Fibroblast of villous mesenchyme (primary cell): Measurements from ENCODE around the gene PARP8. TPM values are rescaled to one million over a fixed set of nuclear protein-coding genes. Genes with fewer than 3 reads are reported as not detected.

Source experiments
- DNase-seq: peaks from one replicate; pipeline ENCODE4 v3.0.0-alpha.2; 2010; ENCODE audit warnings: low read depth
- H3K4me3 ChIP-seq: 2 replicates; pipeline ENCODE4 v1.5.1; 2011; ENCODE audit warnings: low read depth, mild to moderate bottlenecking, low read length
- total RNA-seq: library from RNA; depleted of rRNA; stranded (reverse); fragments of >200 nt; gene quantifications from 2 replicates; pipeline ENCODE4 v1.2.3, GENCODE V29; 2012
- TF ChIP-seq, protein P1 (sequence below): IDR thresholded peaks from 2 replicates; pipeline ENCODE4 v1.5.1; 2012; ENCODE audit warnings: low read depth, mild to moderate bottlenecking, low read length; ENCODE audit not compliant: insufficient read depth

The PARP8 gene
- total RNA-seq, 1 donor = 12.5 TPM

DNA sequence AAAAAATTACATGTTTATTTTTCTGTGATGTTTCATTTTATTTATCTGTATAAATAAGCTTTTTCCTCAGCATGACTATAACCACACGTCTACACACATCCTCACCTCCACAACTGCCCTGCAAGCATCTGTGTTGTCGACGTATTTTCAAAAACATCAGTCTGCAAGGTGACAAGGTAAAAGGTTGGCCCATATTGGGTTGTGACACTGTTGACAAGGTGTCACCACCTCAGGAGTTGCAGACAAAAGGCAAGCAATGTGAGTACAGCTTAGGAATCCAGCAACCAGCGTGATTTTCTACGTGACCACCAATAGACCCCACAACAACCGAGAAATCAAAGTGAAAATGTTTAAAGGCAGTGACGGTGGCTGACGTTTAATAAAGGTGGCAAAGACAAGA lies 187.6 kb downstream of the PARP8 start:
- no peak overlapping the region for H3K4me3 ChIP-seq
- TF ChIP-seq, protein P1, sequence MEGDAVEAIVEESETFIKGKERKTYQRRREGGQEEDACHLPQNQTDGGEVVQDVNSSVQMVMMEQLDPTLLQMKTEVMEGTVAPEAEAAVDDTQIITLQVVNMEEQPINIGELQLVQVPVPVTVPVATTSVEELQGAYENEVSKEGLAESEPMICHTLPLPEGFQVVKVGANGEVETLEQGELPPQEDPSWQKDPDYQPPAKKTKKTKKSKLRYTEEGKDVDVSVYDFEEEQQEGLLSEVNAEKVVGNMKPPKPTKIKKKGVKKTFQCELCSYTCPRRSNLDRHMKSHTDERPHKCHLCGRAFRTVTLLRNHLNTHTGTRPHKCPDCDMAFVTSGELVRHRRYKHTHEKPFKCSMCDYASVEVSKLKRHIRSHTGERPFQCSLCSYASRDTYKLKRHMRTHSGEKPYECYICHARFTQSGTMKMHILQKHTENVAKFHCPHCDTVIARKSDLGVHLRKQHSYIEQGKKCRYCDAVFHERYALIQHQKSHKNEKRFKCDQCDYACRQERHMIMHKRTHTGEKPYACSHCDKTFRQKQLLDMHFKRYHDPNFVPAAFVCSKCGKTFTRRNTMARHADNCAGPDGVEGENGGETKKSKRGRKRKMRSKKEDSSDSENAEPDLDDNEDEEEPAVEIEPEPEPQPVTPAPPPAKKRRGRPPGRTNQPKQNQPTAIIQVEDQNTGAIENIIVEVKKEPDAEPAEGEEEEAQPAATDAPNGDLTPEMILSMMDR = no peak

GRCh38 chr5:50855001-50855400 lies 188.6 kb downstream of the PARP8 start:
- DNase-seq = no peak
- no peak overlapping the region for H3K4me3 ChIP-seq
- TF ChIP-seq, protein P1 = no peak

More for the DNA sequence above, 187.6 kb downstream of the PARP8 start:
- no peak for DNase-seq

DNA sequence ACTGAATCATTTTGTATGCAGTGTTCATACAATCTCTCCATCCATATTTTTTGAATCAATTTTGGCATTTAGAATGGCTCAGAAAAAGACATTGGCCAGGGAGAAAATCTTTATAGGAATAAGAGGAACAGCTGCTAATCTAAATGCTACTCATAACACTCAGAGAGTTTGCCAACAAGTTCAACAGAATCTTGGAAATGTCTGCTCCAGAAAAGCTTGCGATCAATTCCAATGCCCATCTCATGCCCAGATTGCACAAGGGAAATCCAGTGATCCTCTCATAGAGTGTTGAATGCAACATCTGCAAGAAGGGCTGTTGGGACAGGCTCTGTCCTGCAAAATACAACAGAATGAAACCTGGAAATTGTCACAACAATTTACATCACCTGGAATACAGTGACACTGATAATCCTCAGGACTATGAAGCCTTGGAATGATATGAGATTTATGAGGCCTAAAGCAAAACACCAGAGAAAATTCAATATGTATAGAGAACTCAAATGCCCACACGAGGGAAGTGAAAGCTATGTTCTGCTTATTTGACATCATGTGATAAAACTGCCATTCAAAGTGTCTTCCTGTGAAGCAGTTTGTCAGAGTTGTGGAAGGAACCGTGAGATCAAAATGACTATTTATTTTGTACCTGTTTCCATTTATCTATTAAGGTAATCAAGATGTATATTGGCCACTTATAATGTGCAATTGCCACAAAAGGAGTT lies 190.1 kb downstream of the PARP8 start:
- DNase-seq = no peak
- TF ChIP-seq, protein P1 = no peak
- H3K4me3 ChIP-seq = no peak overlapping the region

GRCh38 chr5:50863534-50864170 lies 197.2 kb downstream of the PARP8 start:
- TF ChIP-seq, protein P1 = no peak
- DNase-seq = no peak

GRCh38 chr5:50864466-50864865 lies 198.0 kb downstream of the PARP8 start:
- TF ChIP-seq, protein P1 = no peak
- no peak overlapping the region for H3K4me3 ChIP-seq
- DNase-seq = no peak

More at GRCh38 chr5:50863534-50864170, 197.2 kb downstream of the PARP8 start:
- H3K4me3 ChIP-seq = no peak overlapping the region

- TF ChIP-seq, protein P1 = no peak
- DNase-seq = no peak
- H3K4me3 ChIP-seq = no peak overlapping the region
Observed at GRCh38 chr5:50866415-50866814, 200.0 kb downstream of the PARP8 start.
